Measurements from ENCODE around the gene TRIM50. TPM values are rescaled to one million over a fixed set of nuclear protein-coding genes. Genes with fewer than 3 reads are reported as not detected.

The TRIM50 gene
- total and polyA plus RNA-seq, 2 experiments from 2014 or later = 0.10 TPM; not detected in 1

DNA sequence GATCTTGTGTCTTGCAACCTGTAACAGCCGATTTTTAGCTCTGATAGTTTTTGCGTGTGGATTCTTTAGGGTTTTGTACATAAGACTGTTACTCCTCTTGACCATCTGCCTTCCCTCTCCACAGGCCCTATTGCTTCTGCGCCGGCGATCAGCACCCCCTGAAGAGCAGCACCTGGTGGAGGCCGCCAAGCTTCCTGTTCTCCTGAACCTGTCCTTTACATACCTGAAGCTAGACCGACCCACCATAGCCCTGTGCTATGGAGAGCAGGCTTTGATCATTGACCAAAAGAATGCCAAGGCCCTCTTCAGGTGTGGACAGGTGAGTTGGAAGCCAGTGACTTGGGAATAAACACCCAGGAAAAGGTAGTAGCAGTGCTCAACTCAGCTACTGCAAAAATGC lies 12.6 kb upstream of the TRIM50 start:
- H3K36me3 ChIP-seq (ENCODE audit: insufficient read depth) = no peaks in the 10 kb centered on the region
- Mint-ChIP-seq H3K4me3 (no peak overlapping the region), H3K27ac (peak overlapping the region; percentile 2; the same call in 1 of the 2 replicates), H3K36me3 (ENCODE audit: low read depth) (no peaks in the 10 kb centered on the region), H3K4me1 (peaks cover 27% of the 10 kb centered on the region), H3K27me3 (ENCODE audit: insufficient read depth, low read depth, poor library complexity) (peaks cover 7% of the 10 kb centered on the region), H3K9me3 (no peaks in the 10 kb centered on the region)
- no peaks in the 10 kb centered on the region for H4K20me1 ChIP-seq (replicated peaks; ENCODE audit: insufficient read depth)
- peaks cover 7% of the 10 kb centered on the region; the same call in 1 of the 2 replicates for H3K4me1 ChIP-seq (ENCODE audit: insufficient read depth)
- TF ChIP-seq STAT1 (IDR thresholded peaks at IDR 0.05; ENCODE audit: unreplicated experiment) = no peak
- TF ChIP-seq CREB1 (CRISPR knock-in tag; IDR thresholded peaks at IDR 0.05; ENCODE audit: low read depth) = no peak
- no peak for TF ChIP-seq EZH2 (IDR thresholded peaks at IDR 0.05; ENCODE audit: low read depth, unreplicated experiment)
- TF ChIP-seq, protein P1, sequence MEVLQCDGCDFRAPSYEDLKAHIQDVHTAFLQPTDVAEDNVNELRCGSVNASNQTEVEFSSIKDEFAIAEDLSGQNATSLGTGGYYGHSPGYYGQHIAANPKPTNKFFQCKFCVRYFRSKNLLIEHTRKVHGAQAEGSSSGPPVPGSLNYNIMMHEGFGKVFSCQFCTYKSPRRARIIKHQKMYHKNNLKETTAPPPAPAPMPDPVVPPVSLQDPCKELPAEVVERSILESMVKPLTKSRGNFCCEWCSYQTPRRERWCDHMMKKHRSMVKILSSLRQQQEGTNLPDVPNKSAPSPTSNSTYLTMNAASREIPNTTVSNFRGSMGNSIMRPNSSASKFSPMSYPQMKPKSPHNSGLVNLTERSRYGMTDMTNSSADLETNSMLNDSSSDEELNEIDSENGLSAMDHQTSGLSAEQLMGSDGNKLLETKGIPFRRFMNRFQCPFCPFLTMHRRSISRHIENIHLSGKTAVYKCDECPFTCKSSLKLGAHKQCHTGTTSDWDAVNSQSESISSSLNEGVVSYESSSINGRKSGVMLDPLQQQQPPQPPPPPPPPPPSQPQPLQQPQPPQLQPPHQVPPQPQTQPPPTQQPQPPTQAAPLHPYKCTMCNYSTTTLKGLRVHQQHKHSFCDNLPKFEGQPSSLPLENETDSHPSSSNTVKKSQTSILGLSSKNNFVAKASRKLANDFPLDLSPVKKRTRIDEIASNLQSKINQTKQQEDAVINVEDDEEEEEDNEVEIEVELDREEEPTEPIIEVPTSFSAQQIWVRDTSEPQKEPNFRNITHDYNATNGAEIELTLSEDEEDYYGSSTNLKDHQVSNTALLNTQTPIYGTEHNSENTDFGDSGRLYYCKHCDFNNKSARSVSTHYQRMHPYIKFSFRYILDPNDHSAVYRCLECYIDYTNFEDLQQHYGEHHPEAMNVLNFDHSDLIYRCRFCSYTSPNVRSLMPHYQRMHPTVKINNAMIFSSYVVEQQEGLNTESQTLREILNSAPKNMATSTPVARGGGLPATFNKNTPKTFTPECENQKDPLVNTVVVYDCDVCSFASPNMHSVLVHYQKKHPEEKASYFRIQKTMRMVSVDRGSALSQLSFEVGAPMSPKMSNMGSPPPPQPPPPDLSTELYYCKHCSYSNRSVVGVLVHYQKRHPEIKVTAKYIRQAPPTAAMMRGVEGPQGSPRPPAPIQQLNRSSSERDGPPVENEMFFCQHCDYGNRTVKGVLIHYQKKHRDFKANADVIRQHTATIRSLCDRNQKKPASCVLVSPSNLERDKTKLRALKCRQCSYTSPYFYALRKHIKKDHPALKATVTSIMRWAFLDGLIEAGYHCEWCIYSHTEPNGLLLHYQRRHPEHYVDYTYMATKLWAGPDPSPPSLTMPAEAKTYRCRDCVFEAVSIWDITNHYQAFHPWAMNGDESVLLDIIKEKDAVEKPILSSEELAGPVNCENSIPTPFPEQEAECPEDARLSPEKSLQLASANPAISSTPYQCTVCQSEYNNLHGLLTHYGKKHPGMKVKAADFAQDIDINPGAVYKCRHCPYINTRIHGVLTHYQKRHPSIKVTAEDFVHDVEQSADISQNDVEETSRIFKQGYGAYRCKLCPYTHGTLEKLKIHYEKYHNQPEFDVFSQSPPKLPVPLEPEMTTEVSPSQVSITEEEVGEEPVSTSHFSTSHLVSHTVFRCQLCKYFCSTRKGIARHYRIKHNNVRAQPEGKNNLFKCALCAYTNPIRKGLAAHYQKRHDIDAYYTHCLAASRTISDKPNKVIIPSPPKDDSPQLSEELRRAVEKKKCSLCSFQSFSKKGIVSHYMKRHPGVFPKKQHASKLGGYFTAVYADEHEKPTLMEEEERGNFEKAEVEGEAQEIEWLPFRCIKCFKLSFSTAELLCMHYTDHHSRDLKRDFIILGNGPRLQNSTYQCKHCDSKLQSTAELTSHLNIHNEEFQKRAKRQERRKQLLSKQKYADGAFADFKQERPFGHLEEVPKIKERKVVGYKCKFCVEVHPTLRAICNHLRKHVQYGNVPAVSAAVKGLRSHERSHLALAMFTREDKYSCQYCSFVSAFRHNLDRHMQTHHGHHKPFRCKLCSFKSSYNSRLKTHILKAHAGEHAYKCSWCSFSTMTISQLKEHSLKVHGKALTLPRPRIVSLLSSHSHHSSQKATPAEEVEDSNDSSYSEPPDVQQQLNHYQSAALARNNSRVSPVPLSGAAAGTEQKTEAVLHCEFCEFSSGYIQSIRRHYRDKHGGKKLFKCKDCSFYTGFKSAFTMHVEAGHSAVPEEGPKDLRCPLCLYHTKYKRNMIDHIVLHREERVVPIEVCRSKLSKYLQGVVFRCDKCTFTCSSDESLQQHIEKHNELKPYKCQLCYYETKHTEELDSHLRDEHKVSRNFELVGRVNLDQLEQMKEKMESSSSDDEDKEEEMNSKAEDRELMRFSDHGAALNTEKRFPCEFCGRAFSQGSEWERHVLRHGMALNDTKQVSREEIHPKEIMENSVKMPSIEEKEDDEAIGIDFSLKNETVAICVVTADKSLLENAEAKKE (CRISPR knock-in tag; IDR thresholded peaks at IDR 0.05) = peak; percentile 95
- no peaks in the 10 kb centered on the region for H3K79me2 ChIP-seq (replicated peaks; ENCODE audit: insufficient read depth)
- ATAC-seq = peak; percentile 86
- no peak overlapping the region for H3K4me3 ChIP-seq
- H3K9me2 ChIP-seq (ENCODE audit: insufficient read depth) = no peaks in the 10 kb centered on the region
- peak; percentile 46 for DNase-seq (ENCODE audit: low spot score)
- no peak overlapping the region for H3K27ac ChIP-seq (ENCODE audit: low read depth)
- no peaks in the 10 kb centered on the region for H3K27me3 ChIP-seq (ENCODE audit: insufficient read depth)
- H3F3A ChIP-seq (replicated peaks; ENCODE audit: low read depth) = no peaks in the 10 kb centered on the region
- no peak overlapping the region for H3K4me2 ChIP-seq
- H2AFZ ChIP-seq = no peak overlapping the region

DNA sequence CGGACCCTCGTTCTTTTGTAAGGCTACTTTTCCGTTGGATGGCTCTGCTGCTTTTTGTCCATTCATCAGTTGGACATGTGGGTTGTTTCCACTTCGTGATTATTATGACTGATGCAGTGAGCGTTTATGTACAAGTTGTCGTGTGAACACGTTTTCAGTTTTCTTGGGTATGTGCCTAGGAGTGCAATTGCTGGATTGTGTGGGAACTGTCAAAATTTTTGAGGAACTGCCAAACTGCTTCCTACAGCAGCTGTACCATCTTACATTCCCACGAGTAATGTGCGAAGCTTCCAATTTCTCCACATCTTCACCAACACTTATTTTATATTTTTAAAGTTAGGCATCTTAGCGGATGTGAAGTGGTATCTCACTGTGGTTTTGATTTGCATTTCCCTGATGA lies 10.4 kb upstream of the TRIM50 start:
- H3K27ac Mint-ChIP-seq = no peak overlapping the region
- TF ChIP-seq, protein P2, sequence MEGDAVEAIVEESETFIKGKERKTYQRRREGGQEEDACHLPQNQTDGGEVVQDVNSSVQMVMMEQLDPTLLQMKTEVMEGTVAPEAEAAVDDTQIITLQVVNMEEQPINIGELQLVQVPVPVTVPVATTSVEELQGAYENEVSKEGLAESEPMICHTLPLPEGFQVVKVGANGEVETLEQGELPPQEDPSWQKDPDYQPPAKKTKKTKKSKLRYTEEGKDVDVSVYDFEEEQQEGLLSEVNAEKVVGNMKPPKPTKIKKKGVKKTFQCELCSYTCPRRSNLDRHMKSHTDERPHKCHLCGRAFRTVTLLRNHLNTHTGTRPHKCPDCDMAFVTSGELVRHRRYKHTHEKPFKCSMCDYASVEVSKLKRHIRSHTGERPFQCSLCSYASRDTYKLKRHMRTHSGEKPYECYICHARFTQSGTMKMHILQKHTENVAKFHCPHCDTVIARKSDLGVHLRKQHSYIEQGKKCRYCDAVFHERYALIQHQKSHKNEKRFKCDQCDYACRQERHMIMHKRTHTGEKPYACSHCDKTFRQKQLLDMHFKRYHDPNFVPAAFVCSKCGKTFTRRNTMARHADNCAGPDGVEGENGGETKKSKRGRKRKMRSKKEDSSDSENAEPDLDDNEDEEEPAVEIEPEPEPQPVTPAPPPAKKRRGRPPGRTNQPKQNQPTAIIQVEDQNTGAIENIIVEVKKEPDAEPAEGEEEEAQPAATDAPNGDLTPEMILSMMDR (conservative IDR thresholded peaks at IDR 0.05; ENCODE audit: low read depth in 2 of 2) = no peak
- TF ChIP-seq EZH2phosphoT487 (IDR thresholded peaks at IDR 0.05; ENCODE audit: unreplicated experiment) = no peak

More for the DNA sequence above, 10.4 kb upstream of the TRIM50 start:
- Histone ChIP-seq H4K20me1 (replicated peaks; ENCODE audit: insufficient read depth) (no peaks in the 10 kb centered on the region), H3K4me2 (no peak overlapping the region), H2AFZ (no peak overlapping the region), H3K4me3 (no peak overlapping the region), H3K4me1 (ENCODE audit: insufficient read depth) (peaks cover 7% of the 10 kb centered on the region; the same call in 1 of the 2 replicates), H3K27me3 (ENCODE audit: insufficient read depth) (no peaks in the 10 kb centered on the region), H3K27ac (ENCODE audit: low read depth) (no peak overlapping the region), H3F3A (replicated peaks; ENCODE audit: low read depth) (no peaks in the 10 kb centered on the region), H3K79me2 (replicated peaks; ENCODE audit: insufficient read depth) (no peaks in the 10 kb centered on the region), H3K36me3 (ENCODE audit: insufficient read depth) (no peaks in the 10 kb centered on the region), H3K9me2 (ENCODE audit: insufficient read depth) (no peaks in the 10 kb centered on the region)
- Mint-ChIP-seq H3K36me3 (ENCODE audit: low read depth) (no peaks in the 10 kb centered on the region), H3K4me3 (no peak overlapping the region), H3K9me3 (no peaks in the 10 kb centered on the region), H3K27me3 (ENCODE audit: insufficient read depth, low read depth, poor library complexity) (peaks cover 8% of the 10 kb centered on the region), H3K4me1 (peaks cover 24% of the 10 kb centered on the region)
- ATAC-seq = no peak
- no peak for DNase-seq (ENCODE audit: low spot score)

Data from GM23338 (cell line).